HL-60 (cell line): Measurements from ENCODE around the gene POC1B.

Source experiments
- CTCF ChIP-seq: IDR thresholded peaks from one replicate; pipeline ENCODE4 v1.5.1; 2011; ENCODE audit warnings: low read length, control low read depth, inconsistent platforms; ENCODE audit not compliant: insufficient read depth
- POLR2AphosphoS5 ChIP-seq: IDR thresholded peaks from 2 replicates; pipeline ENCODE4 v1.6.1; 2012; ENCODE audit warnings: low read depth
- TF ChIP-seq, protein P1 (sequence below): IDR thresholded peaks from 2 replicates; pipeline ENCODE4 v1.6.1; 2012; ENCODE audit warnings: low read depth; ENCODE audit not compliant: insufficient replicate concordance

- TF ChIP-seq CTCF (no peak), POLR2AphosphoS5 (no peak)
- TF ChIP-seq, protein P1, sequence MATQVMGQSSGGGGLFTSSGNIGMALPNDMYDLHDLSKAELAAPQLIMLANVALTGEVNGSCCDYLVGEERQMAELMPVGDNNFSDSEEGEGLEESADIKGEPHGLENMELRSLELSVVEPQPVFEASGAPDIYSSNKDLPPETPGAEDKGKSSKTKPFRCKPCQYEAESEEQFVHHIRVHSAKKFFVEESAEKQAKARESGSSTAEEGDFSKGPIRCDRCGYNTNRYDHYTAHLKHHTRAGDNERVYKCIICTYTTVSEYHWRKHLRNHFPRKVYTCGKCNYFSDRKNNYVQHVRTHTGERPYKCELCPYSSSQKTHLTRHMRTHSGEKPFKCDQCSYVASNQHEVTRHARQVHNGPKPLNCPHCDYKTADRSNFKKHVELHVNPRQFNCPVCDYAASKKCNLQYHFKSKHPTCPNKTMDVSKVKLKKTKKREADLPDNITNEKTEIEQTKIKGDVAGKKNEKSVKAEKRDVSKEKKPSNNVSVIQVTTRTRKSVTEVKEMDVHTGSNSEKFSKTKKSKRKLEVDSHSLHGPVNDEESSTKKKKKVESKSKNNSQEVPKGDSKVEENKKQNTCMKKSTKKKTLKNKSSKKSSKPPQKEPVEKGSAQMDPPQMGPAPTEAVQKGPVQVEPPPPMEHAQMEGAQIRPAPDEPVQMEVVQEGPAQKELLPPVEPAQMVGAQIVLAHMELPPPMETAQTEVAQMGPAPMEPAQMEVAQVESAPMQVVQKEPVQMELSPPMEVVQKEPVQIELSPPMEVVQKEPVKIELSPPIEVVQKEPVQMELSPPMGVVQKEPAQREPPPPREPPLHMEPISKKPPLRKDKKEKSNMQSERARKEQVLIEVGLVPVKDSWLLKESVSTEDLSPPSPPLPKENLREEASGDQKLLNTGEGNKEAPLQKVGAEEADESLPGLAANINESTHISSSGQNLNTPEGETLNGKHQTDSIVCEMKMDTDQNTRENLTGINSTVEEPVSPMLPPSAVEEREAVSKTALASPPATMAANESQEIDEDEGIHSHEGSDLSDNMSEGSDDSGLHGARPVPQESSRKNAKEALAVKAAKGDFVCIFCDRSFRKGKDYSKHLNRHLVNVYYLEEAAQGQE, result no peak
Measured at GRCh38 chr12:89547101-89547500, 21.3 kb upstream of the POC1B start.
